Activated CD8-positive, alpha-beta memory T cell treated with anti-CD3 and anti-CD28 coated beads for 48 hours (primary cell): ENCODE results near the gene SF3B4.
A peak's percentile ranks its signal among the peaks of the same experiment; 100 is the strongest.

ENCODE experiments used
- DNase-seq, 3 experiments: peaks; one replicate each; pipeline ENCODE4 v3.0.0-alpha.2; 2020; ENCODE audit warnings: low read depth in 2 of 3, low spot score in 2 of 3

Gene SF3B4

DNA sequence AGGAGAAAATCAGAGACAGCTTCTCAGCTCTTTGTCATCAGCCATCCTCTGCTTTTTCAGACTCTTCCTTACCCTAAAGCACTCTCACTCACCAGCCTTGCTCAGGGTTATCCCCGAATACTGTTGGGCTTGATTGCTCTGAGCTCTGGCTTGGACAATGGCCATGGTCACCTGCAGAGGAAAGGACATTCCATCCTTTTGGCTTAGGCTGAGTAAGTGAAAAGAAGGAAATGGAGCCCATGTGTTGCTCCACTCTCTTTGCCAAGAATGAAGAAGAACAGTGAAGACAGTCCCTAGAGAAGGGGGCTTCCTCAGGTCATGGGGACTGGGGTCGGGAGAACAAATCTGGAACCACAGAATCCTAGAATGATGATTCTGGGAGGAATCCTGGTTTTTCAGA lies 6.8 kb upstream of the SF3B4 start:
- no peak for DNase-seq

DNA sequence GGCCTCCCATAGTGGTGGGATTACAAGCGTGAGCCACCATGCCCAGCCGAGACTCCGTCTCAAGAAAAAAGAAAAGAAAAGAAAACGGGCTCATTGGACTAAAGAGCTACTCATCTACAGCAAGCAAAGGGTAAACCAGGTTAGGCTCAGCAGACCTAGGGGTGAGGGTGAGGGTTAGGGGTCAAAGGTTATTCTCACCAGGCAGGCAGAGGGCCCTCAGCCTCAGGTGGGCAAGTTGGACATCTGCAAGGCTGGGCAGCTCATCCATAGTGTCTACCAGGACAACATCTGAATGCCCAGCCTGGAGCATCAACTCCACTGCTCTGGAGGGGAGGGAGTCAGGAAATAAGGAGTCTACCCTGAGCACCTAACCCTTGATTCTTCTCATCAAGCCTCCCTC lies 5.6 kb upstream of the SF3B4 start:
- no peak for DNase-seq

DNA sequence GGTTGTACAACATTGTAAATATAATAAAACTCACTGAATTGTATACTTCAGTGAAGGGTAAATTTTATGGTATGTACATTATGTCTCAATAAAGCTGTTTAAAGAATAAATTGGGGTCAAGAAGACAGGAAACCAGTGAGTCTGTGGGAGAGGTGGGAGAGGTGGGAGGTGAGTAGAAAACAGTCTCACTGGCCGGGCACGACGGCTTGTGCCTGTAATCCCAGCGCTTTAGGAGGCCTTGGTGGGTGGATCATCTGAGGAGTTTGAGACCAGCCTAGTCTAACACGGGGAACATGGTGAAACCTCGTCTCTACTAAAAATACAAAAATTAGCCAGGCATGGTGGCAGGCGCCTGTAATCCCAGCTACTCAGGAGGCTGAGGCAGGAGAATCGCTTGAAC lies 4.9 kb upstream of the SF3B4 start:
- no peak for DNase-seq

DNA sequence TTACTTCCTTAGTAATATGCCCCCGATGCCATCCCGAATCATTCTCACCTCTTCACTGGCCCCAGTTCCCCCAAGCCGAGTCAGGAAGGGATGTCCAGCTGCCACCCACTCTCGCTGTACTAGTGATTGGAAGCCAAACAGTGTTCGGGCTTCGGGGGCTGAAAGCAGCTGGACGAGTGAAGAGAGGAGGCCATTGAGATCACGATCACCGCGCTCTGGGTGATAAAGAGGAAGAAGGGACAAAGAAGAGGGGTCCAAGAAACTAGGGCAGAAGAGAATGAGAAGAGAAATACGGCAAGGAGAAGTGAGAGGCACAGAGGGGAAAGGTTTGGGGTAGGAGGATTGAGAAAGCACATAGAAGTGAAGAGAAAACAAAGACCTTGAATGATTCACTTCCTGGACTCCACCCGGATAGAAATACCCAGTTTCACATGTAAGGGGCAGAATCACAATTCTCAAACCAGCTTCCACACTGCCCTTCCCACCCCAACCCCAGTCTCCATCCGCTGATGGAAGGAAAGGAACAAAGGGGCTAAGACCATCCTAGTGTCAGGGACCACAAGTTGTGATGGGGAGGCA lies 3.7 kb upstream of the SF3B4 start:
- no peak for DNase-seq

DNA sequence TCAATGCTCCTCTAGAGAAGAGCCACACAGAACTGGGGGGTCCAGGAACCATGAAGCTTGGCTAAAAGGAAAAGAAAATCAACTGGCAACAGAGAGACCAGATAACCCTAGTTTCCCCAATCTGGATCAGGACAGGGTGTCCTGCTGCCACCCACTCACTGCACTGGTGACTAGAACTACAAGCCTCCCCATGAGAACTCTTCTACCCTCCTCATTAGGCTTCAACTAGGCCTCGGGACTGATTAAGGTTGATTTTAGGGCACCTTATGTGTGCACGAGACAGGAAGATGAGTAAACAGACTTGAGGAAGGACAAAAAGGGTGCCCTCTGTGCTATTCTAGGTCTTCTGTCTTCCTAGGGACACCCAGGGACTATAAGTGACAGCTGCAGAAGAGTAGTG lies 2.3 kb upstream of the SF3B4 start:
- DNase-seq, result no peak

DNA sequence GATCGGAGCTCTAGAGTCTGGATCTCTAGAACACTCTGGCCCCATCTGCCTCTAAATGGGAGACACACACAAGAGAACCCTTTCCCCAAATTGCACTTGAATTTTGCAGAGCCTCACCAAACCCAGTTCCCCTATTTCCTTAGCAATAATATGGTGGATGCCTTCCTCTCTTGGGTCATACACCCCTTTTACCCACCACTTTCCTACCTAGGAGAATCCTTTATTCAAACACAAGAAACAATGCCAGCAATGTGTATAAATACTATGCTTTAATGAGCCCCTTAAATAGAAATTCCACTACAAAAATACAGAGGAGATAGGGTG lies 760 bp upstream of the SF3B4 start:
- DNase-seq, result no peak

DNA sequence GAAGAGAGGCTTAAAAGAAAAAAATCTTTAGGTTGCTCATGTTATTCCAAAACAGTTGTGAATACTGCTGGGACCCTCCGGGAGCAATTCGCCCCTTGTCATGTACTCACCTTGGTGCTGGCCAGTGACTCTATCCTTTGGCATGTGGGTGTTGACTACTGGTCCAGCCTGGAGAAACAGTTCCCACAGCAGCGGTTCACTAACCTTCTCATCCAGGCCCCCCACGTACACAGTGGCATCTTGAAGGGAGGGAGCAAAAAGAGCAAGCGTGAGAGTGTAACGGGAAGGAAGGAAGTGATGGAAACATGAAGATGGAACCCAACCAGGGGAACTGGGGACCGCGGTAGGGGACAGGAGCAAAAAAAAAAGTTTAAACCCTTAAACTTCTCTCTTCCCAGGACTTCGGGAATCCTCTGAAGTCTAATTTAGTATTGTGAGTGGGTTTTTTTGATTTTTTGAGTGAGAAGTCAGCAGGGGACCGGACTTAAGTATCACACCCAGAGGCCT lies 494 bp downstream of the SF3B4 start:
- DNase-seq, result no peak

DNA sequence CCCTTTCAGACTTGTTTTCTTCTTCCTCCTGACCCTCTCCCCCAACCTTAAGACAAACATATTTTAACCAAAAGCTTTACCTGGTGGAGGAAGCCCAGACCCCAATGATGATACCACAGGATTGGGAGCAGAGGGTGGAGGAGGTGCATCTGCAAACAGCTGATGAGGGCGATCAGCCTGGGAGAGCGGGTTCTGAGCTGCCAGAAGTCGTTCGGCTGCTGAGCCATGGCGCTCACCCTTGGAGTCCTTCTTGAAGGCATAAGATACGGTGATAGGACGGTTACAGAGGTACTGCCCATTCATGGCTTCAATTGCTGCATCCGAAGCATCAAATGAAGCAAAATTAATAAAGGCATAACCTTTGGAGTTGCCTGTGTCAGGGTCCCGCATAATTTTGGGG lies 1.3 kb downstream of the SF3B4 start:
- DNase-seq, result no peak

DNA sequence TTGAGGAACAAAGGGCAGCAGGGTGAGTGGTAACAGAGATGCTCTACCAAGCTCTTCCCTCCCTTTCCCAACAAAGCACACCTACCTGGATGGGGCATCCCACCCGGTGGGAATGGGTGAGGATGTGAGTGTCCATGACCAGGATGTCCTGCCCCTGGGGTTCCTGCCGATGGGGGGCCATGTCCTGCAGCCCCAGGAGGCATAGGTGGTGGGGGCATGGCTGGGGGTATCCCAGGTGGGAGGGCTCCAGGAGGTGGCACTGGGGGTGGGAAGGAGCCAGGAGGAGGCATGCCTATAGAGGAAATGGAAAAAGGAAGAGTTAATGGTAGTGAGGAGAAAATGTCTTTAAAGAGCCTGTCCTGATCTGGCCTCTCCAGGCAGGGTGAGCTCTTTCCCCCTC lies 1.9 kb downstream of the SF3B4 start:
- no peak for DNase-seq

DNA sequence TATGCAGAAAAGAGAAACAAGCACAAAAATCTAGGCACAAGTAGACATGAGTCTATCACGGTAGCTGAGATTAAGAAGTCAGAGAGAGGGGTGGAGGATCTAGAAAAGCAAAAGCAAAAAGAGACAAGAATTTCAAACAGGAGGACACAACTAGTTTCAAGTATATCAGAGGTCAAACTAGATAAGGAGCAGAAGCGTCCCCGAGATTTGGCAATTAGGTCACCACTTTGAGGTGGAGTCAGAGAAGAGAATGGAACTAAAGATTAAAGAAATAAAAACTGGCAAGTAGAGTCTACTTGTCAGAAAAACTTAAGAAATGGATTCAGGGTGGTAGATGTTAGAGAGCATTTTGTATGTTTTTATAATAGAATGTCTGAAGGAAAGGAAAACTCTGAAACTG lies 2.3 kb downstream of the SF3B4 start:
- no peak for DNase-seq

DNA sequence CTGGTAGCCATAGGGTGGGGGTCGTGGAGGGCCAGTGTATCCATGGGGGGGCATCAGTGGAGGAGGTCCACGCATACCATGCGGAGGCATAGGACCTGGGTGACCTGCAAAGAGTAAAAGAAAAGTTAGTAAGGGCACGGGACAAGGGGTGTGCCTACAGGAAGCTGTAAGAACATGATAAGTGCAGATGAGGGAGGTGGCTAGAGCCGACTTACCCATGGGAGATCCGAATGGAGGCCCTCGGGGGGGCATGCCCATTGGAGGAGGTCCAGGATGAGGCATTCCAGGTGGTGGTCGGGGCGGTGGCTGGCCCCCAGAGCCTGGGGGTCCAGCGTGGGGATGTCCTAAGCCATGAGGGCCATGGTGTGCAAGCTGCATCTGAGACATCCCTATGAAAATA lies 4.0 kb downstream of the SF3B4 start:
- DNase-seq, result no peak

DNA sequence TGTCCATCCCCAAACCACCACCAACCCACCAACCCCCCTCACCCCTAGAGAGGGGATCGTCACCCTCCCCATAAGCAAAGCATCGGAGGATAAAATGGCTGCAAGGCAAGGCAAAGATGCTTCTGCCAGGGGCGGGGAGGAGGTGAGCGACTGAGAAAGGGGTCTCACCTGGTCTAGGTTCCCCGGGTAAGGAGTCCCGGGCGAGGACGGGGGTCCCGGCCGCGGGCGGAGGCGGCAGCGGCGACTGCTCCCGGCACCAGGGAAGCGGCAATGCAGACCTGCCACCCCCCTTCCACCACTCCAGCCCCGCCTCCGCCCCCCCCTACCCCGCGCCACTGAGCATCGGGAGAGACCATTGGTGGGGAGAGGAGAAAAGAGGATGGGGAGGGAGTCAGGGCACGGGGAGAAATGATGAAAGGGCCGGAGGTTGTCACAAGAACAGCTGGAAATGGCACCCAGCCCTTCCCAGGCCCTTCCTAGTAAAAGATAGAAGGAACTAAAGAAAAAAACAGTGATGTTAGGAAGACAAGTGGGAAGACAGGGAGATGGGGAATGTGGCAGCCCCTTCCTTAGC lies 9.9 kb downstream of the SF3B4 start, which contains the start of gene SV2A:
TSS of gene SV2A (minus strand) at position 274 of the 574 bp plus-strand sequence. CDS start 4,004 bp downstream, outside the sequence.
- DNase-seq, result no peak

DNA sequence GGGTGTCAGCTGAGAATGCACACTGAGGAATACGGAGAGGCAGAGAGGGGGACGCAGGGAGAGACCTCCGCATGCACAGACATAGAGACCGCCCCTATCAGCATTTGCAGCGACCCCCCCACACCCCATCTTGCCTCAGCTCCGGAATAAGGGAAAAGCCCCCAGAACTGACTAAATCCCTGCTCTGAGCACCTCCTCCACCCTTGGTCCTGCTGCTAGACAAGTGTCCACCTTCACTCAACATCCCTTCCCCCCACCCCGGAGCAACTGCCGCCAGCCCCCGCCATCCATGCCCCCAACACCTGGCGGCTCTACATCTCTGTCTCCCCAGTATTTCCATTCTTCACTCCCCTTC lies 10.7 kb downstream of the SF3B4 start:
- no peak for DNase-seq

DNA sequence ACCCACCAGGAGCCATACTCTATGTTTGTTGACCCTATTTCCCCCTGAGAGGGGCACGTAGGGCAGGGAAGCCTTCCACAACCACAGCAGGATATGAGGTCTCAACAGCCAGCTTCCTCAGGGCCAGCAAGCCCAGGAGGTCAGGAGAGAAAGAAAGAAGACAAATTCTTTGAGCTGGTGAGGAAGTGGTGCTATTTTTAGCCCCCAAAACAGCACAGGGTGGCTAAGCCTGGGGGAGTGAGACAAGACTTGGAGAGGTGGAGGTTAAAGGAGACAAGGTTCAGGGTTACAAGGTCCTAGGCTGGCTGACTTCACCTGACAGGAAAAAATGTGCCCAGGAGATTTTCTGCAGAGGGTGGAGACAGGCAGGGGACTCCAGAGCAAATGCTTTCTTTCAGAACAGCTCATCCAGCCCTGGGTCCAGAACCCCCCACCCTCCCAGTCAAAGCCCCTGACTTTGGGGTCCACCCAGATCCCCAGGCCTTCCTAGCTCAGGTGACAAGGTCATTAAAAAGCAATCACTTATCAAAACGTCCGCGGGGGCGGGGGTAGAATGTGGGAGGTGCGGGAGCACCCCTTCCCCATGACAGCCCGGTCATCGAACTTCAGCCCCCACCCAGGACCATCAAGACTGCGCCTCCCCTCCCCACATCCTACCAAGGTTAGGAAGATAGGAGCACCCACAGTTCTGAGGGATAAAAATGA lies 11.3 kb downstream of the SF3B4 start:
- DNase-seq, result no peak

DNA sequence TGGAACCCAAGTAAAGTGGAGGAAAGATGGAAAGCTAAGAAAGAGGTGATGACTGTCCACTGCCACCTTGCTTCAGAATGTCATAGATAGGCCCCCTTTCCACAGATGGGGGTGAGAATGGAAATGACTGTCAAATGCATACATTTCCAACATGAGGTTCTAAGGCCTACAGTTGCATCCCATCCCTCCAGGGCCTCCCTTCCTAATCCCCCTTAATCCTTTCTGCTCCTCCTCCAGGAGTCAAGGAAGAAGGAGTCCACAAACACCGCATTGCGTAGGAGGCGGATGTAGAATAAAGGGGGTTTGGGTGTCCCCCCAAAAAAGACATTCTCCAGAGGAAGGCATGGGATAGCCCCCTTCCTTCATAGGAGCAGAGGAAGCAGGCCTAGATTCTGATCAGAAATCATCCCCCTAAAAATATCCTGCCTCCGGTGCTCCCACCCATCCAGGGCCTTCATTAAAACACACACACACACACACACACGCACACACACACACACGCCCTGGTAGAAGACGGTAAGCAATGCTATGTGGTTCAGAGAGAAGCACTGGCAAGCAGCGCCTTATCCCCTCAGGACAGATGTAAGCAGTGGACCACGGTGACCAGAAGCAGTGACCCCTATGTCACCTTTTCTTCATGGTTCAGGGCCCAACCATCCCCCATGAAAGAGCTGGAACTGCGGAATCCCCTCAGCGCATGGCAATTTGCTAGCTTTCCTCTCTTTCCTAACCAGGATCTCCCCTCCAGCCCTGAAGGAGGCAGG lies 12.0 kb downstream of the SF3B4 start:
- DNase-seq, result no peak

DNA sequence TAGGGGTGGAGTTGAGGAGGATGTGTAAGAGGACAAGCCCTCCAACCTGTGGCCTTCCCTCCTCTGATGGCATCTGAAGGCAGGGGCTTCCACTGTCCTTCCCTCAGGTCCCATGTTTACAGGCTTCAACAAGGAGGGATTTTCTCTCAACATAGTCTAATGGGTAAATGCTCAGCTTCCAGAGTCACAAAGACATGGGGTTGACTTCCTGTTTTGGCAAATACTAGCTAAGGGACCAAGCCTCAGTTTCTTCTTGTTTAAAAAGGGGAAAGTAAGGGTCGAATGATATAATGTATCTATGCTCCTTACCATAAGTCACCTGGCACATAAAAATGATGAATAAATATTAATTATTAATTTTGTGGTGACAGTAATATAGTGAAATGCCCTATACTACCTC lies 13.1 kb downstream of the SF3B4 start:
- DNase-seq, result no peak

DNA sequence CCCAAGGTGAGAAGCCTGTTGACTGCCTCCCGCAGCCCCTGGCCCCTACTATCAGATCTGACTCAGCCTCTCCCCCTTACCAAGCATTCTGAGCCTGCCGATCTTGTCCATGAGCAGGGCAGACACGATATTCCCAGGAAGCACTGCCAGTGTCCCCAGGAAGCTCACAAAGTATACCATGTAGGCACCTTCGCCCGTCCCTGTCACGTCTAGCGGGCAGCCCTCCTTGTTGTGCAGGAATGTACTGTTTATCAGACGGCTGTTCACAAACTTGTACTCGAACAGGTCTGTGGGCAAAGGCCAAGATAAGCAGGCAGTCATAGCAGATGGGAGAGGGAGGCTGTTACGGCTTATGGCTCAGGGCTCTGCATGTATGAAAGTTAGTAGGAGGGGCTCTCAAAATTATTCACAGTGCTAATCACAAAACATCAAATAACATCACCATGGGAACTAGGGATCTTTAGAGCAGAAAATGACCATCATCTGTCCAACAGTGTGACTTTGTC lies 21.0 kb downstream of the SF3B4 start:
- no peak for DNase-seq

DNA sequence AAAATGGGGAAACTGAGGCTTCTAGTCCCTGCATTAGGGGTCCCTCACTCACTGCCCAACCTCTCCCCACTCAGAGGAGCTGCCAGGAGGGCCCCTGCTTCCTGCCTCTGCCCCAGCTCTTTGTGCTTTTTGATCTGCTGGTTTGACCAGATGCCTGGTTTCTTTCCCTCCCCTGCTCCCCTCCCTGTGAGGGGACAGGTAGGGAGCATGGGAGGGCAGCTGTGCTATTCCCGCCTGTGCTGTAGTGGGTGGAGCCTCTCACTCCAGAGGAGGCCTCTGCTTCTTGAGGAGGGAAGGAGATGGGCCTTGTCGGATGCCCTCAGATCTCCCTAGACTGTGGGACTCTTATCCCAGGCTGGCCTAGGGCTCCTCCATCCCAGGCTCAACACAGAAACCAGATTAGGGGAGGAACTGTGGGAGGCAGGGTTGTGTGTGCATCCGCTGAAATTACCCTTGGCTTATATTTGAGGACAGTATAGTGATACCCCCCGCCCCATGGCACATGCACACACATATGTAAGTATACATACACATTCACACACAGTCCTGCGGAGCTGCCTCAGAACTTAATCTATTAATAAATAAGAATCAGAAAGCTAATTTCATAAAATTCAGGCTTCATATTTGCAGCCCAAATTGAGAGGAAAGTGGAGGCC lies 23.6 kb downstream of the SF3B4 start:
- DNase-seq, result no peak

DNA sequence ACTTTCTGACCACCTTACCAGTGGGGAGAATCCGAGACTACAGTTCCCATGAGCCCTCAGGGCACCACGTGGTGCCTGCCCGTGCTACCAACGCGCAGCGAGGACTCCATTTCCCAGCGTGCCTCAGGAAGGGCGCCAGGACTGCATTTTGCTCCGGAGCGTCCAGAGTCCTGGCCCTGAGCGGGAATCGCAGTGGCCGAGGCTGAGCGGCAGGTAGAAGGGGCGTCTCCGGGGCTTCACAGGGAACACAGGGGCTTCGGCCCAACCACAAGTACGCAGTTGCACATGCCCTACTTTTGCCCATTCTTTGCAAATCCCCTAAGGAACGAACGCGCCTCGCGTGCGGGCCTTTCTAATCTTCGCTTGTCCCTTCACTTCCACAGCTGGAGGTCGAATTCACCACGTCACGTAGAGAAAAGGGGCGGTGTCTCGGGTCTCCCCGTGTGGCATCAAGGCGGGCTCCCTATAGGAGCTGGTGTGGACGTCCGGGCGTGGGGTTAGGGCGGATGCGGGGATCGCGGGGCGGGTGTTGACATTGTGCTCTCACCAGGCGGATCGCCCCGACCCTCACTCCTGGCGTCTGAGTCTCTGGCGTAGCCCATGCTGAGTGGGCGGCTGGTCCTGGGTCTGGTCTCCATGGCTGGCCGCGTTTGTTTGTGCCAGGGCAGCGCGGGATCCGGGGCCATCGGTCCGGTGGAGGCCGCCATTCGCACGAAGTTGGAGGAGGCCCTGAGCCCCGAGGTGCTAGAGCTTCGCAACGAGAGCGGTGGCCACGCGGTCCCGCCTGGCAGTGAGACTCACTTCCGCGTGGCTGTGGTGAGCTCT lies 27.9 kb downstream of the SF3B4 start, which contains the start of gene BOLA1:
TSS of gene BOLA1 (plus strand) at position 109 of the 825 bp plus-strand sequence. CDS start at position 601, 492 bp downstream.
- peak; percentile 62 to 64 (median 63) for DNase-seq

DNA sequence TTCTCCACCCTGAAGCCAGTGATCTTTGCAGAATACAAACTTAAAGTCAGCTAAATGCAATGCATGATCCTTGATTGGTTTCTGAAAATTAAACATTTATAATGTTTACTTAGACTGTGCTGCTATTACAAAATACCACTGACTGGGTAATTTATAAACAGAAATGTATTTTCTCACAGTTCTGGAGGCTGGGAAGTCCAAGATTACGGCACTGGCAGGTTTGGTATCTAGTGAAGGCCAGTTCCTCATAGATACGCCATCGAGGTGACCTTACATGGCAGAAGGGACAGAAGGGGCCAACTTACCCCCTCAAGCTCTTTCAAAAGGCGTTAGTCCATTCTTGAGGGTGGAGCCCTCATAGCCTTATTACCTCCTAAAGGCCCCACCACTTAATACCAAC lies 31.0 kb downstream of the SF3B4 start:
- DNase-seq, result no peak

DNA sequence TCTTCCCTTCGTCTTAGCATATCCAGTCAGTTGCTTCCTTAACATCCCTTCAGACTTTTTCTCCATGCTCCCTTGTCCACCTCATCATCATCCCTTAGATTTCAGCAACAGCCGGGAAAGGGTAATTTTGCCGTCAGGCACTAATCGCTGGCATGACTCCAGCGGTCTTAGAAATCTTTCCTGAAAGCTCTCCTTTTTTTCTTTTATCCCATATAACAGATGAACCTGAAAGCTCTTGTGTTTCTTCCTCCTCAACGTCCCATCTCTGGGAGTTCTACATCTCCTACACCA lies 38.7 kb downstream of the SF3B4 start:
- DNase-seq, result no peak
